ENCODE data around the gene AJAP1. TPM values are rescaled to one million over a fixed set of nuclear protein-coding genes. Genes with fewer than 3 reads are reported as not detected.

Gene AJAP1
- polyA plus RNA-seq, 1 of the 3 experiments (the other 2 are of a cell fraction) = not detected

DNA sequence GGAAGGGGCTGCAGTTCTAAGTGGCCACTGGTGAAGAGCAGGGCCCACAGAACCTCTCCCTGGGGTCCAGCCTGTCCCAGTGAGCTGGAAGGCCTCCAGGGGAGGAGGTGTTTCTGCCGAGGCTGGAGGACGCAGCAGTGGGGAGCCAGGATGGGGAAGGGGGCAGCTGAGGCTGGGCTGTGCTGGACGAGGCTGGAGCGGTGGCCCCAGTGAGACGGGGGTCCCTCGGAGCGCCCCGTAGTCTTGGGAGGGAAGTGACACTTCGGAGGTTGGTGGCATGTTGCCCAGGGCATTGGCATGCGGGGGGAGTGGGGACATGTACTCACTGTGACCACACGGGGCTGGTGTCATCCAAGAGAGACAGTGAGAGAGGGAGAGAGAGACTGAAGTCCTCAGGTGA is 33.5 kb downstream of the AJAP1 start:
- H4K20me1 ChIP-seq (ENCODE audit: insufficient read depth) = no peaks in the 10 kb centered on the region
- H3K9me3 ChIP-seq = no peaks in the 10 kb centered on the region
- DNase-seq = no peak
- H3K4me2 ChIP-seq = no peak overlapping the region
- TF ChIP-seq RAD21 (IDR thresholded peaks at IDR 0.05; ENCODE audit: low read length) (no peak), RXRA (IDR thresholded peaks at IDR 0.05; ENCODE audit: borderline replicate concordance, low read depth) (no peak), CHD2 (IDR thresholded peaks at IDR 0.05; ENCODE audit: low read length, partially characterized antibody) (no peak), FOXJ3 (CRISPR knock-in tag; IDR thresholded peaks at IDR 0.05) (no peak), NFIC (IDR thresholded peaks at IDR 0.05; ENCODE audit: borderline replicate concordance) (no peak), POLR2AphosphoS5 (IDR thresholded peaks at IDR 0.05; ENCODE audit: low read depth, low read length) (no peak), USF1 (IDR thresholded peaks at IDR 0.05; ENCODE audit: borderline replicate concordance, low read depth) (no peak), EZH2phosphoT487 (IDR thresholded peaks at IDR 0.05; ENCODE audit: borderline replicate concordance, low read depth) (no peak), RFX5 (IDR thresholded peaks at IDR 0.05; ENCODE audit: low read length) (no peak)
- H3K9me2 ChIP-seq = no peaks in the 10 kb centered on the region
- no peak overlapping the region for H3K9ac ChIP-seq
- H3K36me3 ChIP-seq (replicated peaks in 1 of 2; ENCODE audit: control insufficient read depth in 1 of 2, insufficient read depth in 2 of 2, low read length in 1 of 2) = no peaks in the 10 kb centered on the region
- ChIA-PET CTCF (interaction anchor here (0.6 kb wide), 1 partner anchor 978 kb away, joined by 3 read pairs; no protein-coding TSS in a partner anchor), POLR2A (no interaction called here)
- no peak overlapping the region for H3K27ac ChIP-seq (ENCODE audit: low read depth in 2 of 2, low read length in 1 of 2)
- no peak overlapping the region for H3K4me3 ChIP-seq (ENCODE audit: low read depth in 2 of 2, low read length in 1 of 2)
- peaks cover 0 to 5% of the 10 kb centered on the region in 2 experiments; a peak in 1 of 4 replicates for H3K4me1 ChIP-seq (ENCODE audit: control insufficient read depth in 1 of 2, insufficient read depth in 2 of 2, low read depth in 1 of 2, low read length in 1 of 2)
- H3F3A ChIP-seq (replicated peaks; ENCODE audit: insufficient read depth) = no peaks in the 10 kb centered on the region
- H2AFZ ChIP-seq (ENCODE audit: low read depth) = no peak overlapping the region
- H3K27me3 ChIP-seq (ENCODE audit: insufficient read depth) = no peaks in the 10 kb centered on the region
- 54% methylated on average over 11 of the region's 11 CpGs for WGBS (ENCODE audit: low lambda C conversion rate)
- no peaks in the 10 kb centered on the region for H3K79me2 ChIP-seq (ENCODE audit: insufficient read depth)

DNA sequence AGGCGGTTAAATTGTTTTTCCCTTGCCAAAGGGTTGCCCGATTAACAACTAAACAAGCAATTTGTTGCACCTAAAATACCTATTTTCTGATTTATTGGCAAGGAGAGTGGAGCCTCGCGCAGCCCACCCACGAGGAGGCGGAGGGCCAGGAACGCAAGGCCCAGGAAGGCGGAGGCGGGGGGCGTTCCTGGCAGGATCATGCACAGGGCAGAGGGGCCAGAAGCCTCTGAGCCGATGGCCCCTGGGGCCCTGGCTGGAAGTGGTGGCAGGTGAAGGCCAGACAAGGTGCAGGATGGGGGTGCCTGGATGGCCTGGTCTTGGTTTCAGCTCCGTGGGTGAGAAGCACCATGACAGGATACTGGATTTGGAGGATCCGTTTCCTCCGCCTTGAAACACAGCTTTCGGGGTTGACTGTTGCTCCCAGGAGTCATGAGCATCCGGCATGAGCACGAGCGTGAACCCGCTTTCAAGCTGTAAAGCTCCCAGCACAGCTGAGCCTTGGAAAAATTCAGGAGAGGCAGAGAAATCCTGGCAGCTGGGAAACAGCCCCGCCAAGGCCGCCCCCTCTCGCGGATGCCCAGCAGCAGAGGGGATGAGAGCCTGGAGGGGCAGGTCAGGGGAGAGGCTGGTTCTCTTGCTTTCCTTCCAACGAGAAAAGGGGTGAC is 35.0 kb downstream of the AJAP1 start:
- POLR2A ChIA-PET = no interaction called here
- no peak for DNase-seq

More for the DNA sequence above, 35.0 kb downstream of the AJAP1 start:
- Histone ChIP-seq H3K36me3 (replicated peaks in 1 of 2; ENCODE audit: control insufficient read depth in 1 of 2, insufficient read depth in 2 of 2, low read length in 1 of 2) (no peaks in the 10 kb centered on the region), H3K4me3 (ENCODE audit: low read depth in 2 of 2, low read length in 1 of 2) (no peak overlapping the region), H4K20me1 (ENCODE audit: insufficient read depth) (no peaks in the 10 kb centered on the region), H3F3A (replicated peaks; ENCODE audit: insufficient read depth) (no peaks in the 10 kb centered on the region), H3K27ac (ENCODE audit: low read depth in 2 of 2, low read length in 1 of 2) (no peak overlapping the region), H3K9ac (no peak overlapping the region), H3K4me2 (no peak overlapping the region), H3K9me2 (no peaks in the 10 kb centered on the region), H3K9me3 (no peaks in the 10 kb centered on the region), H3K4me1 (ENCODE audit: control insufficient read depth in 1 of 2, insufficient read depth in 2 of 2, low read depth in 1 of 2, low read length in 1 of 2) (peaks cover 0 to 5% of the 10 kb centered on the region in 2 experiments; a peak in 1 of 4 replicates), H3K79me2 (ENCODE audit: insufficient read depth) (no peaks in the 10 kb centered on the region), H2AFZ (ENCODE audit: low read depth) (no peak overlapping the region), H3K27me3 (ENCODE audit: insufficient read depth) (no peaks in the 10 kb centered on the region)
- 73% methylated on average over 8 of the region's 24 CpGs for WGBS (ENCODE audit: low lambda C conversion rate)
- CTCF ChIA-PET = interaction anchor here (1.0 kb wide), 1 partner anchor 47 kb away, joined by 3 read pairs; no protein-coding TSS in a partner anchor
- TF ChIP-seq TEAD4 (IDR thresholded peaks at IDR 0.05; ENCODE audit: borderline replicate concordance, insufficient read depth) (no peak), REST (IDR thresholded peaks at IDR 0.05; ENCODE audit: low read depth, low read length) (no peak), ELF1 (IDR thresholded peaks at IDR 0.05) (no peak), GABPA (IDR thresholded peaks at IDR 0.05; ENCODE audit: low read depth) (no peak), SMC3 (IDR thresholded peaks at IDR 0.05; ENCODE audit: low read depth, low read length) (no peak), RXRA (IDR thresholded peaks at IDR 0.05; ENCODE audit: borderline replicate concordance, low read depth) (no peak), EP300 (IDR thresholded peaks at IDR 0.05; ENCODE audit: borderline replicate concordance in 1 of 2, low read depth in 1 of 2, low read length in 1 of 2) (no peak), POLR2AphosphoS5 (IDR thresholded peaks at IDR 0.05; ENCODE audit: low read depth, low read length) (no peak), EZH2phosphoT487 (IDR thresholded peaks at IDR 0.05; ENCODE audit: borderline replicate concordance, low read depth) (no peak), MXI1 (IDR thresholded peaks at IDR 0.05; ENCODE audit: low read depth, low read length) (no peak), RAD21 (IDR thresholded peaks at IDR 0.05; ENCODE audit: low read length) (no peak), FOXM1 (IDR thresholded peaks at IDR 0.05; ENCODE audit: low read depth) (no peak), NRF1 (IDR thresholded peaks at IDR 0.05; ENCODE audit: low read depth, low read length) (no peak), MEF2A (IDR thresholded peaks at IDR 0.05; ENCODE audit: borderline replicate concordance, low read depth) (no peak)
- TF ChIP-seq, protein P1, sequence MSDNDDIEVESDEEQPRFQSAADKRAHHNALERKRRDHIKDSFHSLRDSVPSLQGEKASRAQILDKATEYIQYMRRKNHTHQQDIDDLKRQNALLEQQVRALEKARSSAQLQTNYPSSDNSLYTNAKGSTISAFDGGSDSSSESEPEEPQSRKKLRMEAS (IDR thresholded peaks at IDR 0.05; ENCODE audit: low read depth) = no peak

All from SK-N-SH (cell line).